Measurements from ENCODE around the gene UBXN10.
A peak's percentile ranks its signal among the peaks of the same experiment; 100 is the strongest.

UBXN10 gene

GRCh38 chr1:20147846-20148570, 37.9 kb upstream of the UBXN10 start:
- no peak overlapping the region for H3K9ac ChIP-seq (ENCODE audit: low read depth, low read length)
- peaks cover 6% of the 10 kb centered on the region for H3K4me1 ChIP-seq (ENCODE audit: insufficient read depth, low read length)

GRCh38 chr1:20148571-20149500, 37.1 kb upstream of the UBXN10 start:
- Histone ChIP-seq H3K36me3 (ENCODE audit: insufficient read depth, low read length) (no peaks in the 10 kb centered on the region), H3K9ac (ENCODE audit: low read depth, low read length) (no peak overlapping the region), H3K9me3 (ENCODE audit: control insufficient read depth, insufficient read depth, low read length) (no peaks in the 10 kb centered on the region), H3K4me1 (ENCODE audit: insufficient read depth, low read length) (peaks cover 6% of the 10 kb centered on the region)

More at GRCh38 chr1:20147846-20148570, 37.9 kb upstream of the UBXN10 start:
- Histone ChIP-seq H3K36me3 (ENCODE audit: insufficient read depth, low read length) (no peaks in the 10 kb centered on the region), H3K9me3 (ENCODE audit: control insufficient read depth, insufficient read depth, low read length) (no peaks in the 10 kb centered on the region)

GRCh38 chr1:20149601-20150325, 36.1 kb upstream of the UBXN10 start:
- Histone ChIP-seq H3K9ac (ENCODE audit: low read depth, low read length) (no peak overlapping the region), H3K36me3 (ENCODE audit: insufficient read depth, low read length) (no peaks in the 10 kb centered on the region), H3K9me3 (ENCODE audit: control insufficient read depth, insufficient read depth, low read length) (no peaks in the 10 kb centered on the region), H3K4me1 (ENCODE audit: insufficient read depth, low read length) (peaks cover 6% of the 10 kb centered on the region)

GRCh38 chr1:20150326-20150705, 35.6 kb upstream of the UBXN10 start:
- Histone ChIP-seq H3K9me3 (ENCODE audit: control insufficient read depth, insufficient read depth, low read length) (no peaks in the 10 kb centered on the region), H3K9ac (ENCODE audit: low read depth, low read length) (no peak overlapping the region), H3K4me1 (ENCODE audit: insufficient read depth, low read length) (peaks cover 6% of the 10 kb centered on the region), H3K36me3 (ENCODE audit: insufficient read depth, low read length) (no peaks in the 10 kb centered on the region)

GRCh38 chr1:20150969-20151368, 34.9 kb upstream of the UBXN10 start:
- Histone ChIP-seq H3K36me3 (ENCODE audit: insufficient read depth, low read length) (no peaks in the 10 kb centered on the region), H3K9ac (ENCODE audit: low read depth, low read length) (no peak overlapping the region), H3K9me3 (ENCODE audit: control insufficient read depth, insufficient read depth, low read length) (no peaks in the 10 kb centered on the region), H3K4me1 (ENCODE audit: insufficient read depth, low read length) (peaks cover 6% of the 10 kb centered on the region)

- Histone ChIP-seq H3K4me1 (ENCODE audit: insufficient read depth, low read length) (peaks cover 6% of the 10 kb centered on the region), H3K9ac (ENCODE audit: low read depth, low read length) (peak overlapping the region; percentile 20; the same call in 1 of the 2 replicates), H3K36me3 (ENCODE audit: insufficient read depth, low read length) (no peaks in the 10 kb centered on the region), H3K9me3 (ENCODE audit: control insufficient read depth, insufficient read depth, low read length) (no peaks in the 10 kb centered on the region)
These were observed 33.8 kb upstream of the UBXN10 start for GRCh38 chr1:20151906-20152598.

GRCh38 chr1:20152599-20152930, 33.3 kb upstream of the UBXN10 start:
- H3K9me3 ChIP-seq (ENCODE audit: control insufficient read depth, insufficient read depth, low read length), result no peaks in the 10 kb centered on the region
- no peaks in the 10 kb centered on the region for H3K36me3 ChIP-seq (ENCODE audit: insufficient read depth, low read length)
- no peak overlapping the region for H3K9ac ChIP-seq (ENCODE audit: low read depth, low read length)
- peaks cover 6% of the 10 kb centered on the region for H3K4me1 ChIP-seq (ENCODE audit: insufficient read depth, low read length)

GRCh38 chr1:20153000-20153418, 32.9 kb upstream of the UBXN10 start:
- H3K9ac ChIP-seq (ENCODE audit: low read depth, low read length), result no peak overlapping the region
- H3K4me1 ChIP-seq (ENCODE audit: insufficient read depth, low read length), result peaks cover 6% of the 10 kb centered on the region
- no peaks in the 10 kb centered on the region for H3K9me3 ChIP-seq (ENCODE audit: control insufficient read depth, insufficient read depth, low read length)
- no peaks in the 10 kb centered on the region for H3K36me3 ChIP-seq (ENCODE audit: insufficient read depth, low read length)

- H3K9ac ChIP-seq (ENCODE audit: low read depth, low read length), result no peak overlapping the region
- peaks cover 6% of the 10 kb centered on the region for H3K4me1 ChIP-seq (ENCODE audit: insufficient read depth, low read length)
- no peaks in the 10 kb centered on the region; the same call in 1 of the 2 replicates for H3K9me3 ChIP-seq (ENCODE audit: control insufficient read depth, insufficient read depth, low read length)
These were observed 31.5 kb upstream of the UBXN10 start for GRCh38 chr1:20154301-20154831.

GRCh38 chr1:20158358-20159070, 27.4 kb upstream of the UBXN10 start:
- Histone ChIP-seq H3K4me1 (ENCODE audit: insufficient read depth, low read length) (no peaks in the 10 kb centered on the region), H3K9me3 (ENCODE audit: control insufficient read depth, insufficient read depth, low read length) (no peaks in the 10 kb centered on the region; the same call in 1 of the 2 replicates), H3K36me3 (ENCODE audit: insufficient read depth, low read length) (no peaks in the 10 kb centered on the region), H3K9ac (ENCODE audit: low read depth, low read length) (no peak overlapping the region)

More at GRCh38 chr1:20154301-20154831, 31.5 kb upstream of the UBXN10 start:
- H3K36me3 ChIP-seq (ENCODE audit: insufficient read depth, low read length), result no peaks in the 10 kb centered on the region

- H3K4me1 ChIP-seq (ENCODE audit: insufficient read depth, low read length), result no peaks in the 10 kb centered on the region
- H3K36me3 ChIP-seq (ENCODE audit: insufficient read depth, low read length), result no peaks in the 10 kb centered on the region
- no peak overlapping the region for H3K9ac ChIP-seq (ENCODE audit: low read depth, low read length)
- no peaks in the 10 kb centered on the region; the same call in 1 of the 2 replicates for H3K9me3 ChIP-seq (ENCODE audit: control insufficient read depth, insufficient read depth, low read length)
These were observed 25.9 kb upstream of the UBXN10 start for GRCh38 chr1:20160034-20160433.

GRCh38 chr1:20164694-20165202, 21.1 kb upstream of the UBXN10 start:
- Histone ChIP-seq H3K9ac (ENCODE audit: low read depth, low read length) (no peak overlapping the region), H3K4me1 (ENCODE audit: insufficient read depth, low read length) (peaks cover 6% of the 10 kb centered on the region; the same call in 1 of the 2 replicates), H3K9me3 (ENCODE audit: control insufficient read depth, insufficient read depth, low read length) (no peaks in the 10 kb centered on the region; the same call in 1 of the 2 replicates), H3K36me3 (ENCODE audit: insufficient read depth, low read length) (no peaks in the 10 kb centered on the region)

- no peak overlapping the region for H3K9ac ChIP-seq (ENCODE audit: low read depth, low read length)
- no peaks in the 10 kb centered on the region for H3K9me3 ChIP-seq (ENCODE audit: control insufficient read depth, insufficient read depth, low read length)
- no peaks in the 10 kb centered on the region for H3K36me3 ChIP-seq (ENCODE audit: insufficient read depth, low read length)
- peaks cover 6% of the 10 kb centered on the region; the same call in 1 of the 2 replicates for H3K4me1 ChIP-seq (ENCODE audit: insufficient read depth, low read length)
These were observed 20.4 kb upstream of the UBXN10 start for GRCh38 chr1:20165522-20165951.

Measured in ES-I3 (cell line).